Measurements from ENCODE around the gene ATP6AP1. TPM values are rescaled to one million over a fixed set of nuclear protein-coding genes. Genes with fewer than 3 reads are reported as not detected.
"Not testable (repeated sequence)": the region's sequence is repeated elsewhere in the genome, so short reads cannot be mapped to it uniquely, and the experiment has no call there.

Gene ATP6AP1
- polyA plus RNA-seq, 4 donors, result 155 to 184 (median 168) TPM

GRCh38 chrX:154398668-154399526 lies 29.6 kb upstream of the ATP6AP1 start:
- DNase-seq (ENCODE audit: low read depth in 4 of 4, low spot score in 3 of 4), result no peak

- DNase-seq (ENCODE audit: low read depth in 4 of 4, low spot score in 3 of 4), result no peak
Observed at GRCh38 chrX:154399527-154400368, 28.7 kb upstream of the ATP6AP1 start.

- not testable (repeated sequence) for DNase-seq (ENCODE audit: low read depth in 4 of 4, low spot score in 3 of 4)
Observed at GRCh38 chrX:154400369-154400817, 28.1 kb upstream of the ATP6AP1 start.

DNA sequence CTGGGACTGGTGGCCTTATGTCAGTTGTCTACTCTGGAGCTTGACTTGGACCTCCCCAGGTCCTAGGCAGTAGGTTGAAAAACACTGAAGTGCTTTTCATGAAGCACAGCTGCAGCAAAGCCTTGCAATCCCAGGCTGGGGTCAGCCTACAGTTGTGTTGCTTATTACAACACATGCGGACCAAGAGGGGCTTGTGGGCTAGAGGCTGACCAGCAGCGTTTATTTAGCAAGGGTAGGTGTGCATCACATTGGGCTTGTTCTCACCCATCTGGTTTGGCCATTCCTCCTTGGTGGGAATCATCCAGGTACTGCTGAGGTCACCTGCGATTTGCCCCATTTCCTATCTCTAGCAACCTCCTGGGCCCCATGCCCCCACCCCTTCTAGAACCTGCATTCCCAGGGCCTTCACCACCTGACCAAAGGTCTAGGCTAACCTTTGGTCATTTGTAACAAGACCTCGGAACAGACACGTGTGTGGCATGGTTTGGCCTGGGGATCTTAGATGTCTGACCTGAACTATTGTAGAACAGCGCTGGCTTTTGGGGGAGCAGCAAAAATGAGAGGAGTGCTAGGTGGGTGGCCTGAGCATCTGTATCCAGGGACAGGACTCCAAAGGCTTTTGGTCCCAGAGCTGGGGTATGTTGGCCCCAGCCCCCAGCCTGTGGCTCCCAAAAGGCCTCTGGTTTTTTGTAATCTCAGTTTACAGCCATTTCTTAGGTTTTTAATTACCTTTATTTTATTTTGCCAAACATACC lies 27.3 kb upstream of the ATP6AP1 start:
- no peak for DNase-seq (ENCODE audit: low read depth in 4 of 4, low spot score in 3 of 4)

GRCh38 chrX:154401918-154402621 lies 26.4 kb upstream of the ATP6AP1 start:
- no peak for DNase-seq (ENCODE audit: low read depth in 4 of 4, low spot score in 3 of 4)

DNA sequence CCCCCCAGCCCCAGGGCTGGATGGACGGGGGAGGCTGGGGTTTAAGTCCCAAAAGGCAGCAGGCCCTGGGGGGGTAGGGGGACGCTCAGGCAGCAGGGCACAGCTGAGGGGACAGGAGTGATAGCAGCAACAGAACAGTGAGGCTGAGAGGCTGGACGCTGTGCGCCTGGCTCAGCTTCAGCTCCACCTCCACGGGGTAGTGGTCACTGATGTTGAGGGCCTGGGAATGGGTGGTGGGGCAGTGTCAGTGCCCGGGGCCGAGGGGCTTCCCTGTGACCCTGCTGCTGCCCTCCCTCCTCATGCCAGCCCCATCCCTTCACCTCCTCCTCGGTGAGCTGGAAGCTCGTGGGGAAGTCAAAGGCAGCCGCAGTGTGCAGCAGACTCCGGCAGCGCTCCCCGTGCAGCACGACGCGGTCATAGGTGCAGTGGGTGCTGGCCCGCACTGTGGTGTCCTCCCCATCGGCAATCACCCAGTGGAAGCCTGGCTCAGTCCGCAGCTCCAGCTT lies 25.8 kb upstream of the ATP6AP1 start:
- no peak for DNase-seq (ENCODE audit: low read depth in 4 of 4, low spot score in 3 of 4)

GRCh38 chrX:154403192-154403591 lies 25.3 kb upstream of the ATP6AP1 start:
- DNase-seq (ENCODE audit: low read depth in 4 of 4, low spot score in 3 of 4), result no peak

- DNase-seq (ENCODE audit: low read depth in 4 of 4, low spot score in 3 of 4), result no peak
Observed at GRCh38 chrX:154403858-154404257, 24.6 kb upstream of the ATP6AP1 start.

GRCh38 chrX:154404625-154405192 lies 23.8 kb upstream of the ATP6AP1 start:
- no peak for DNase-seq (ENCODE audit: low read depth in 4 of 4, low spot score in 3 of 4)

GRCh38 chrX:154408659-154409221 lies 19.7 kb upstream of the ATP6AP1 start:
- no peak for DNase-seq (ENCODE audit: low read depth in 4 of 4, low spot score in 3 of 4)

- DNase-seq (ENCODE audit: low read depth in 4 of 4, low spot score in 3 of 4), result no peak
Observed at GRCh38 chrX:154409222-154409871, 19.1 kb upstream of the ATP6AP1 start, which contains the start of gene DNASE1L1. Gene DNASE1L1 (minus strand): TSS chrX:154409254. CDS start chrX:154405568, 3,686 bp downstream.

DNA sequence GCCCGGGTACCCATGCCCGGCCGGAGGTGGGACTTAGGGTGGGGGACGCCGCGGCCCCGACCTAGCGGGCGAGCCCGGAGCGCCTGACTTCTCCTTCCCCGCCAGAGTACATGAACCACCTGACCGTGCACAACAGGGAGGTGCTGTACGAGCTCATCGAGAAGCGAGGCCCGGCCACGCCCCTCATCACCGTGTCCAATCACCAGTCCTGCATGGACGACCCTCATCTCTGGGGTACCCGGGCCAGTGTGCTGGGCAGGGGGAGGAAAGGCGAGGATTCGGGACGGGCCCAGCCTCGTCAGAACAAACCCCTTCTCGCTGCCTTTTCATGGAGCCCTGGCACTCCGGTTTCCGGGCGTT lies 16.5 kb upstream of the ATP6AP1 start:
- DNase-seq (ENCODE audit: low read depth in 4 of 4, low spot score in 3 of 4), result no peak

GRCh38 chrX:154412468-154412867 lies 16.0 kb upstream of the ATP6AP1 start:
- no peak for DNase-seq (ENCODE audit: low read depth in 4 of 4, low spot score in 3 of 4)

GRCh38 chrX:154413142-154413541 lies 15.3 kb upstream of the ATP6AP1 start:
- DNase-seq (ENCODE audit: low read depth in 4 of 4, low spot score in 3 of 4), result no peak

DNA sequence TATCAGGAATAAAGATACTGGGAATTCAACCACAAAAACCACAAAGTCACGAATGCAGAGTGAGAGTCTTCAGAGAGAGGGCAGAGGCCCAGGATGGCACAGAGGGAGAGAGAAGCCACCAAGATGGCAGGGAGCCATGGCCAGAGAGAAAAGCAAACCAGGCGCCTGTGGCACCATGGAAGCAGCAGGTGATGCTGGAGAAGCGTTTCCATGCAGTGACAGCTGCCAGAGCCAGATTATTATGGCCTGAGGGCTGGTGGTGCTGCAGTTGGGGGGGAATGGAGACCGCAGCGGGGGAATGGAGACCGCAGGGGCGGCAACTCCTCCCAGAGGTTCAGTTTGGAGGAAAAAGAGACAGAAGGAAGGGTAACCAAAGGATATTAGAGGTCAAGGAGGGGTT lies 11.3 kb upstream of the ATP6AP1 start:
- no peak for DNase-seq (ENCODE audit: low read depth in 4 of 4, low spot score in 3 of 4)

DNA sequence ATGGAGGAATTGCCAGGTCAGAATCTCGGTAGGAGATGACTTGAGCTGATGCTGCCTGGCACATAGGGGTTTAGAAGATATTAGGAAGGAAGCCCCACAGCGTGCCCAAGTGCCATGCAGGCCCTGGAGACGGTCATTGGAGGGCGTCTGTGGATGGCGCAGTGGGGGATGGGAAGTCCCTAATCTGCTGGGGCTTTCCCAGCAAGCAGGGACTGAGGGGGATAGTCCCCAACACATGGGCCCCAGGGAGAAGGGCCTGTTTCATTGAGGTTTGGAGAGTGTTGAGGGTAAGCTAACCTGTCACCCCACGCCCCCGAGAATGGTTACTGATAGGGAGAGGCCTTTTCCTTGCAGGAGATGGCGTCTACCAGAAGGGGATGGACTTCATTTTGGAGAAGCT lies 9.3 kb upstream of the ATP6AP1 start:
- DNase-seq (ENCODE audit: low read depth in 4 of 4, low spot score in 3 of 4), result no peak

DNA sequence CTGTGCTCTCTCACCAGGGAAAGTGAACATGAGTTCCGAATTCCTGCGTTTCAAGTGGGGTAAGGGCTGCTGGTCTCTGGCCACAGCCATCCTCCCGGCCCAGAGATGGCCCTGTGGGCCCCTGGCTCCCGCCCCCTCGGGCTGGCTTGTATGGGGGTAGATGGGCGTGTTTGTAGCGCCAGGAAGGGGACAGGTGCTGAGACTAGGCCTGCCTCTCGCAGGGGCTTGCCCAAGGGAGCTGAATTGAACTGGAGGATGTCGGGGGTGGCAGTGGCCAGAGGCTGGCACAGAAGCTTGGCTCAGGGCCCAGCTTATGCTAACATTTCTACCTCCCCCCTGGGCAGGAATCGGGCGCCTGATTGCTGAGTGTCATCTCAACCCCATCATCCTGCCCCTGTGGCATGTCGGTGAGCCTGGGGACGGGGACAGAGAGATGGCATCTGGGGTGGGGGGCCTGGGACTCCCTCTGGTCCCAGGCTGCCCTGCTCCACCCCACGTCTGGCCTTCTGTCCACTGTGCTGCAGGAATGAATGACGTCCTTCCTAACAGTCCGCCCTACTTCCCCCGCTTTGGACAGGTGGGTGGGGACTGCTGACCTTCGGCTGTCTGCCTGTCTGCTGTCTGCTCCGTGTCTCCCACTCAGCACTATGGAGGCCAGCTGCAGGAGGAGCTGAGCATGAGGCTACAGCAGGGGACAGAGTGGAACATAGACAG lies 8.6 kb upstream of the ATP6AP1 start:
- DNase-seq (ENCODE audit: low read depth in 4 of 4, low spot score in 3 of 4), result no peak

- no peak for DNase-seq (ENCODE audit: low read depth in 4 of 4, low spot score in 3 of 4)
Observed at GRCh38 chrX:154420402-154420756, 8.1 kb upstream of the ATP6AP1 start.

Data from right renal pelvis (tissue), 4 donors.